ENCODE data around the gene TYMS.

TYMS gene

GRCh38 chr18:668260-668659 is 10.8 kb downstream of the TYMS start:
- no peak for ATAC-seq
- TF ChIP-seq BACH2 (CRISPR knock-in tag; IDR thresholded peaks at IDR 0.05; ENCODE audit: borderline replicate concordance) (no peak), ESRRG (CRISPR knock-in tag; IDR thresholded peaks at IDR 0.05) (no peak), ZFP30 (CRISPR knock-in tag; IDR thresholded peaks at IDR 0.05) (no peak), RARB (CRISPR knock-in tag; IDR thresholded peaks at IDR 0.05) (no peak), ZFP3 (CRISPR knock-in tag; IDR thresholded peaks at IDR 0.05) (no peak), TCF4 (CRISPR knock-in tag; IDR thresholded peaks at IDR 0.05; ENCODE audit: borderline replicate concordance) (no peak), ISL1 (CRISPR knock-in tag; IDR thresholded peaks at IDR 0.05) (no peak), ZNF8 (CRISPR knock-in tag; IDR thresholded peaks at IDR 0.05) (no peak), ZC3H10 (CRISPR knock-in tag; IDR thresholded peaks at IDR 0.05) (no peak), SNAI2 (CRISPR knock-in tag; IDR thresholded peaks at IDR 0.05) (no peak), GLIS3 (CRISPR knock-in tag; IDR thresholded peaks at IDR 0.05) (no peak)
- TF ChIP-seq, protein P1, sequence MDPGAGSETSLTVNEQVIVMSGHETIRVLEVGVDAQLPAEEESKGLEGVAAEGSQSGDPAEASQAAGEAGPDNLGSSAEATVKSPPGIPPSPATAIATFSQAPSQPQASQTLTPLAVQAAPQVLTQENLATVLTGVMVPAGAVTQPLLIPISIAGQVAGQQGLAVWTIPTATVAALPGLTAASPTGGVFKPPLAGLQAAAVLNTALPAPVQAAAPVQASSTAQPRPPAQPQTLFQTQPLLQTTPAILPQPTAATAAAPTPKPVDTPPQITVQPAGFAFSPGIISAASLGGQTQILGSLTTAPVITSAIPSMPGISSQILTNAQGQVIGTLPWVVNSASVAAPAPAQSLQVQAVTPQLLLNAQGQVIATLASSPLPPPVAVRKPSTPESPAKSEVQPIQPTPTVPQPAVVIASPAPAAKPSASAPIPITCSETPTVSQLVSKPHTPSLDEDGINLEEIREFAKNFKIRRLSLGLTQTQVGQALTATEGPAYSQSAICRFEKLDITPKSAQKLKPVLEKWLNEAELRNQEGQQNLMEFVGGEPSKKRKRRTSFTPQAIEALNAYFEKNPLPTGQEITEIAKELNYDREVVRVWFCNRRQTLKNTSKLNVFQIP (CRISPR knock-in tag; IDR thresholded peaks at IDR 0.05; ENCODE audit: borderline replicate concordance, low read depth): no peak
- TF ChIP-seq, protein P2, sequence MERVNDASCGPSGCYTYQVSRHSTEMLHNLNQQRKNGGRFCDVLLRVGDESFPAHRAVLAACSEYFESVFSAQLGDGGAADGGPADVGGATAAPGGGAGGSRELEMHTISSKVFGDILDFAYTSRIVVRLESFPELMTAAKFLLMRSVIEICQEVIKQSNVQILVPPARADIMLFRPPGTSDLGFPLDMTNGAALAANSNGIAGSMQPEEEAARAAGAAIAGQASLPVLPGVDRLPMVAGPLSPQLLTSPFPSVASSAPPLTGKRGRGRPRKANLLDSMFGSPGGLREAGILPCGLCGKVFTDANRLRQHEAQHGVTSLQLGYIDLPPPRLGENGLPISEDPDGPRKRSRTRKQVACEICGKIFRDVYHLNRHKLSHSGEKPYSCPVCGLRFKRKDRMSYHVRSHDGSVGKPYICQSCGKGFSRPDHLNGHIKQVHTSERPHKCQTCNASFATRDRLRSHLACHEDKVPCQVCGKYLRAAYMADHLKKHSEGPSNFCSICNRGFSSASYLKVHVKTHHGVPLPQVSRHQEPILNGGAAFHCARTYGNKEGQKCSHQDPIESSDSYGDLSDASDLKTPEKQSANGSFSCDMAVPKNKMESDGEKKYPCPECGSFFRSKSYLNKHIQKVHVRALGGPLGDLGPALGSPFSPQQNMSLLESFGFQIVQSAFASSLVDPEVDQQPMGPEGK (CRISPR knock-in tag; IDR thresholded peaks at IDR 0.05; ENCODE audit: borderline replicate concordance): no peak
- TF ChIP-seq, protein P3, sequence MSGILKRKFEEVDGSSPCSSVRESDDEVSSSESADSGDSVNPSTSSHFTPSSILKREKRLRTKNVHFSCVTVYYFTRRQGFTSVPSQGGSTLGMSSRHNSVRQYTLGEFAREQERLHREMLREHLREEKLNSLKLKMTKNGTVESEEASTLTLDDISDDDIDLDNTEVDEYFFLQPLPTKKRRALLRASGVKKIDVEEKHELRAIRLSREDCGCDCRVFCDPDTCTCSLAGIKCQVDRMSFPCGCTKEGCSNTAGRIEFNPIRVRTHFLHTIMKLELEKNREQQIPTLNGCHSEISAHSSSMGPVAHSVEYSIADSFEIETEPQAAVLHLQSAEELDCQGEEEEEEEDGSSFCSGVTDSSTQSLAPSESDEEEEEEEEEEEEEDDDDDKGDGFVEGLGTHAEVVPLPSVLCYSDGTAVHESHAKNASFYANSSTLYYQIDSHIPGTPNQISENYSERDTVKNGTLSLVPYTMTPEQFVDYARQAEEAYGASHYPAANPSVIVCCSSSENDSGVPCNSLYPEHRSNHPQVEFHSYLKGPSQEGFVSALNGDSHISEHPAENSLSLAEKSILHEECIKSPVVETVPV (CRISPR knock-in tag; IDR thresholded peaks at IDR 0.05): no peak

- TF ChIP-seq ZNF70 (CRISPR knock-in tag; IDR thresholded peaks at IDR 0.05): no peak
- TF ChIP-seq CSDC2 (CRISPR knock-in tag; IDR thresholded peaks at IDR 0.05): no peak
- TF ChIP-seq ZNF565 (CRISPR knock-in tag; conservative IDR thresholded peaks at IDR 0.05; ENCODE audit: low read depth): no peak
- TF ChIP-seq, protein P1 (CRISPR knock-in tag; IDR thresholded peaks at IDR 0.05; ENCODE audit: borderline replicate concordance, low read depth): no peak
- no peak for TF ChIP-seq ZFP30 (CRISPR knock-in tag; IDR thresholded peaks at IDR 0.05)
- TF ChIP-seq, protein P4, sequence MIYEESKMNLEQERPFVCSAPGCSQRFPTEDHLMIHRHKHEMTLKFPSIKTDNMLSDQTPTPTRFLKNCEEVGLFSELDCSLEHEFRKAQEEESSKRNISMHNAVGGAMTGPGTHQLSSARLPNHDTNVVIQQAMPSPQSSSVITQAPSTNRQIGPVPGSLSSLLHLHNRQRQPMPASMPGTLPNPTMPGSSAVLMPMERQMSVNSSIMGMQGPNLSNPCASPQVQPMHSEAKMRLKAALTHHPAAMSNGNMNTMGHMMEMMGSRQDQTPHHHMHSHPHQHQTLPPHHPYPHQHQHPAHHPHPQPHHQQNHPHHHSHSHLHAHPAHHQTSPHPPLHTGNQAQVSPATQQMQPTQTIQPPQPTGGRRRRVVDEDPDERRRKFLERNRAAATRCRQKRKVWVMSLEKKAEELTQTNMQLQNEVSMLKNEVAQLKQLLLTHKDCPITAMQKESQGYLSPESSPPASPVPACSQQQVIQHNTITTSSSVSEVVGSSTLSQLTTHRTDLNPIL (CRISPR knock-in tag; IDR thresholded peaks at IDR 0.05; ENCODE audit: low read depth): no peak
- TF ChIP-seq ZC3H10 (CRISPR knock-in tag; IDR thresholded peaks at IDR 0.05): no peak
- TF ChIP-seq OSR1 (CRISPR knock-in tag; IDR thresholded peaks at IDR 0.05): no peak
- TF ChIP-seq GLIS3 (CRISPR knock-in tag; IDR thresholded peaks at IDR 0.05): no peak
- no peak for TF ChIP-seq ESRRG (CRISPR knock-in tag; IDR thresholded peaks at IDR 0.05)
- TF ChIP-seq ZNF8 (CRISPR knock-in tag; IDR thresholded peaks at IDR 0.05): no peak
- no peak for TF ChIP-seq ZFP3 (CRISPR knock-in tag; IDR thresholded peaks at IDR 0.05)
- TF ChIP-seq TCF4 (CRISPR knock-in tag; IDR thresholded peaks at IDR 0.05; ENCODE audit: borderline replicate concordance): no peak
- no peak for TF ChIP-seq RARB (CRISPR knock-in tag; IDR thresholded peaks at IDR 0.05)
- TF ChIP-seq, protein P3 (CRISPR knock-in tag; IDR thresholded peaks at IDR 0.05): no peak
- no peak for TF ChIP-seq ISL1 (CRISPR knock-in tag; IDR thresholded peaks at IDR 0.05)
- no peak for ATAC-seq
These were observed 11.6 kb downstream of the TYMS start for GRCh38 chr18:669077-669476.

DNA sequence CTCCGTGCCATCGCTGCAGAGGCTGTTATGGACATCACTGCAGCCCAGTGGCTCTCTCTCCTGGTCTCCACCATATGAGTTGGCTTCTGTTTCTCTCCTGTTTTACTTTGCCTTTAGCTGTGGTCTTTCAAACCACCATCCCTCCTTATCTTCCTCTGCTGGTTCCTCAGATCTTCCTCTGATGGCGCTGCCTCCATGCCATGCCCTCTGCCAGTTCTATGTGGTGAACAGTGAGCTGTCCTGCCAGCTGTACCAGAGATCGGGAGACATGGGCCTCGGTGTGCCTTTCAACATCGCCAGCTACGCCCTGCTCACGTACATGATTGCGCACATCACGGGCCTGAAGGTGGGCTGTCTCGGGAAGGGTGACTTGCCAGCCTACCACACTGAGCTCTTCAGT is 13.1 kb downstream of the TYMS start:
- no peak for ATAC-seq
- TF ChIP-seq OSR1 (CRISPR knock-in tag; IDR thresholded peaks at IDR 0.05) (no peak), PPARA (CRISPR knock-in tag; IDR thresholded peaks at IDR 0.05; ENCODE audit: borderline replicate concordance) (no peak), BACH2 (CRISPR knock-in tag; IDR thresholded peaks at IDR 0.05; ENCODE audit: borderline replicate concordance) (no peak), RARB (CRISPR knock-in tag; IDR thresholded peaks at IDR 0.05) (no peak), SNAI2 (CRISPR knock-in tag; IDR thresholded peaks at IDR 0.05) (no peak), ZC3H10 (CRISPR knock-in tag; IDR thresholded peaks at IDR 0.05) (no peak), ISL1 (CRISPR knock-in tag; IDR thresholded peaks at IDR 0.05) (no peak), TOX (CRISPR knock-in tag; IDR thresholded peaks at IDR 0.05; ENCODE audit: borderline replicate concordance) (no peak), TCF4 (CRISPR knock-in tag; IDR thresholded peaks at IDR 0.05; ENCODE audit: borderline replicate concordance) (no peak), ARNTL (CRISPR knock-in tag; IDR thresholded peaks at IDR 0.05; ENCODE audit: borderline replicate concordance, low read depth) (no peak), TSHZ2 (CRISPR knock-in tag; IDR thresholded peaks at IDR 0.05) (no peak)
- TF ChIP-seq, protein P4 (CRISPR knock-in tag; IDR thresholded peaks at IDR 0.05; ENCODE audit: low read depth): no peak
